HEK293 (cell line): Measurements from ENCODE around the gene PLCL1.

Experiments used
- CTCF ChIA-PET: fragments of 350-600 bp; formaldehyde crosslinking; extraction: SDS; loops from one replicate; lab custom pipeline; 2021; ENCODE audit warnings: antibody characterized with exemption; lab: Yijun Ruan, JAX
- POLR2A ChIA-PET: fragments of 300-600 bp; formaldehyde crosslinking; extraction: SDS; loops from one replicate; lab custom pipeline; 2020; ENCODE audit warnings: antibody characterized with exemption, inconsistent platforms; lab: Yijun Ruan, JAX
- H3K27ac ChIP-seq: fragments of 200-500 bp; sonication (Bioruptor generic); 2 replicates; pipeline ENCODE4 v1.5.1; 2014; ENCODE audit warnings: low read depth, low read length, control low read depth, inconsistent platforms; ENCODE audit errors: extremely low read depth
- H3K36me3 ChIP-seq, 2 experiments: fragments of 200-500 bp in 1 of 2; sonication (Bioruptor generic) in 1 of 2; 1 replicate in 1 of 2; 2 replicates in 1 of 2; pipeline ENCODE4 v1.5.1; 2014 to 2017; ENCODE audit warnings: inconsistent platforms in 2 of 2, low read length in 2 of 2; ENCODE audit not compliant: control insufficient read depth in 2 of 2, insufficient read depth in 1 of 2
- H3K4me1 ChIP-seq: fragments of 200-500 bp; sonication (Bioruptor generic); 2 replicates; pipeline ENCODE4 v1.5.1; 2014; ENCODE audit warnings: mild to moderate bottlenecking, low read length, inconsistent platforms; ENCODE audit not compliant: control insufficient read depth, insufficient read depth
- H3K4me3 ChIP-seq: 2 replicates; pipeline ENCODE4 v1.5.1; 2011; ENCODE audit warnings: low read depth, mild to moderate bottlenecking, control low read depth, low read length, moderate library complexity
- H3K9me3 ChIP-seq: fragments of 200-500 bp; sonication (Bioruptor generic); 2 replicates; pipeline ENCODE4 v1.5.1; 2014; ENCODE audit warnings: low read depth, low read length, inconsistent platforms; ENCODE audit not compliant: control insufficient read depth, insufficient read depth
- FEZF1 ChIP-seq: fragments of 450-650 bp; formaldehyde crosslinking; IDR thresholded peaks from 2 replicates; pipeline ENCODE4 v1.5.1; 2016; ENCODE audit warnings: missing biosample characterization, missing genetic modification characterization
- GLIS1 ChIP-seq: fragments of 450-650 bp; formaldehyde crosslinking; IDR thresholded peaks from 2 replicates; pipeline ENCODE4 v1.5.1; 2016; ENCODE audit warnings: missing biosample characterization, missing genetic modification characterization
- HOXD13 ChIP-seq: sonication (generic); formaldehyde crosslinking; IDR thresholded peaks from 2 replicates; pipeline ENCODE4 v1.8.0; 2022; ENCODE audit warnings: missing genetic modification reagents, borderline replicate concordance
- PRDM1 ChIP-seq: fragments of 450-650 bp; formaldehyde crosslinking; IDR thresholded peaks from 2 replicates; pipeline ENCODE4; 2016; ENCODE audit warnings: missing biosample characterization, missing genetic modification characterization
- PRDM4 ChIP-seq: fragments of 450-650 bp; formaldehyde crosslinking; IDR thresholded peaks from 2 replicates; pipeline ENCODE4 v1.5.1; 2017; ENCODE audit warnings: missing biosample characterization, missing genetic modification characterization
- REPIN1 ChIP-seq: fragments of 450-650 bp; formaldehyde crosslinking; IDR thresholded peaks from 2 replicates; pipeline ENCODE4 v1.5.1; 2017; ENCODE audit warnings: missing biosample characterization, missing genetic modification characterization, low read depth
- SCRT2 ChIP-seq: fragments of 450-650 bp; formaldehyde crosslinking; IDR thresholded peaks from 2 replicates; pipeline ENCODE4 v1.5.1; 2016; ENCODE audit warnings: missing biosample characterization, missing genetic modification characterization
- TCF7L2 ChIP-seq: IDR thresholded peaks from 2 replicates; pipeline ENCODE4 v1.6.1; 2011; ENCODE audit warnings: low read depth, mild to moderate bottlenecking, inconsistent platforms, low read length, moderate library complexity, borderline replicate concordance
- TRIM28 ChIP-seq: IDR thresholded peaks from 2 replicates; pipeline ENCODE4 v1.6.1; 2011; ENCODE audit warnings: low read length, control low read depth, borderline replicate concordance
- WT1 ChIP-seq: fragments of 450-650 bp; formaldehyde crosslinking; IDR thresholded peaks from 2 replicates; pipeline ENCODE4 v1.5.1; 2016; ENCODE audit warnings: missing biosample characterization, missing genetic modification characterization
- ZBTB10 ChIP-seq: fragments of 450-650 bp; formaldehyde crosslinking; IDR thresholded peaks from 2 replicates; pipeline ENCODE4 v1.5.1; 2016; ENCODE audit warnings: missing biosample characterization, missing genetic modification characterization
- ZBTB6 ChIP-seq: fragments of 450-650 bp; formaldehyde crosslinking; IDR thresholded peaks from 2 replicates; pipeline ENCODE4 v1.5.1; 2017; ENCODE audit warnings: missing biosample characterization, missing genetic modification characterization
- ZFHX2 ChIP-seq: fragments of 450-650 bp; formaldehyde crosslinking; conservative IDR thresholded peaks from 2 replicates; pipeline ENCODE4 v1.5.1; 2016; ENCODE audit warnings: missing biosample characterization, missing genetic modification characterization
- ZNF146 ChIP-seq: fragments of 450-650 bp; formaldehyde crosslinking; IDR thresholded peaks from 2 replicates; pipeline ENCODE4 v1.5.1; 2016; ENCODE audit warnings: missing biosample characterization, missing genetic modification characterization
- ZNF157 ChIP-seq: fragments of 450-650 bp; formaldehyde crosslinking; IDR thresholded peaks from 2 replicates; pipeline ENCODE4 v1.5.1; 2016; ENCODE audit warnings: missing biosample characterization, missing genetic modification characterization
- ZNF169 ChIP-seq: fragments of 450-650 bp; formaldehyde crosslinking; IDR thresholded peaks from 2 replicates; pipeline ENCODE4 v1.5.1; 2016; ENCODE audit warnings: missing biosample characterization, missing genetic modification characterization
- ZNF202 ChIP-seq: fragments of 450-650 bp; formaldehyde crosslinking; IDR thresholded peaks from 2 replicates; pipeline ENCODE4 v1.5.1; 2016; ENCODE audit warnings: missing biosample characterization, missing genetic modification characterization, borderline replicate concordance
- ZNF24 ChIP-seq: fragments of 450-650 bp; formaldehyde crosslinking; IDR thresholded peaks from 2 replicates; pipeline ENCODE4 v1.5.1; 2016; ENCODE audit warnings: missing biosample characterization, missing genetic modification characterization
- ZNF513 ChIP-seq: fragments of 450-650 bp; IDR thresholded peaks from 2 replicates; pipeline ENCODE4 v1.5.1; 2018; ENCODE audit warnings: missing biosample characterization, missing genetic modification characterization
- ZNF530 ChIP-seq: fragments of 450-650 bp; formaldehyde crosslinking; IDR thresholded peaks from 2 replicates; pipeline ENCODE4 v1.5.1; 2016; ENCODE audit warnings: low read depth, missing biosample characterization, missing genetic modification characterization
- ZNF548 ChIP-seq: fragments of 450-650 bp; formaldehyde crosslinking; IDR thresholded peaks from 2 replicates; pipeline ENCODE4 v1.5.1; 2016; ENCODE audit warnings: missing biosample characterization, missing genetic modification characterization
- ZNF692 ChIP-seq: fragments of 450-650 bp; formaldehyde crosslinking; IDR thresholded peaks from 2 replicates; pipeline ENCODE4 v1.5.1; 2016; ENCODE audit warnings: missing biosample characterization, missing genetic modification characterization
- ZSCAN16 ChIP-seq: fragments of 450-650 bp; formaldehyde crosslinking; IDR thresholded peaks from 2 replicates; pipeline ENCODE4 v1.5.1; 2016; ENCODE audit warnings: missing biosample characterization, missing genetic modification characterization
- ZXDB ChIP-seq: fragments of 450-650 bp; formaldehyde crosslinking; IDR thresholded peaks from 2 replicates; pipeline ENCODE4 v1.5.1; 2016; ENCODE audit warnings: missing biosample characterization, missing genetic modification characterization

PLCL1 gene

GRCh38 chr2:197930570-197931278 is 126.3 kb downstream of the PLCL1 start:
- CTCF ChIA-PET: no interaction called here
- no peaks in the 10 kb centered on the region for H3K9me3 ChIP-seq
- H3K4me1 ChIP-seq: peaks cover 4% of the 10 kb centered on the region; the same call in 1 of the 2 replicates
- POLR2A ChIA-PET: no interaction called here
- no peak overlapping the region for H3K27ac ChIP-seq
- H3K36me3 ChIP-seq: no peaks in the 10 kb centered on the region
- H3K4me3 ChIP-seq: no peak overlapping the region
- TF ChIP-seq GLIS1 (tag by site-specific recombination) (no peak), SCRT2 (tag by site-specific recombination) (no peak), FEZF1 (no peak), ZNF548 (tag by site-specific recombination) (no peak), PRDM4 (no peak), ZBTB6 (no peak), ZNF169 (tag by site-specific recombination) (no peak), ZFHX2 (tag by site-specific recombination) (no peak), ZNF157 (no peak), ZNF530 (tag by site-specific recombination) (no peak), ZNF146 (tag by site-specific recombination) (no peak), TRIM28 (no peak), ZXDB (tag by site-specific recombination) (no peak), ZNF202 (tag by site-specific recombination) (no peak), ZNF692 (no peak), PRDM1 (tag by site-specific recombination) (no peak), ZNF24 (tag by site-specific recombination) (no peak), TCF7L2 (no peak), HOXD13 (CRISPR knock-in tag) (no peak), ZNF513 (tag by site-specific recombination) (no peak)

GRCh38 chr2:197931661-197932312 is 127.4 kb downstream of the PLCL1 start:
- CTCF ChIA-PET: no interaction called here
- Histone ChIP-seq H3K4me1 (peaks cover 4% of the 10 kb centered on the region; the same call in 1 of the 2 replicates), H3K36me3 (no peaks in the 10 kb centered on the region), H3K4me3 (no peak overlapping the region), H3K27ac (no peak overlapping the region), H3K9me3 (no peaks in the 10 kb centered on the region)
- POLR2A ChIA-PET: no interaction called here
- TF ChIP-seq WT1 (tag by site-specific recombination) (no peak), REPIN1 (tag by site-specific recombination) (no peak), PRDM4 (no peak), PRDM1 (tag by site-specific recombination) (no peak), ZBTB10 (no peak), ZSCAN16 (tag by site-specific recombination) (no peak), ZFHX2 (tag by site-specific recombination) (no peak)
